Omental fat pad (tissue), 4 donors: Measurements from ENCODE around the gene RUNX3. TPM values are rescaled to one million over a fixed set of nuclear protein-coding genes. Genes with fewer than 3 reads are reported as not detected.

ENCODE experiments used
- ATAC-seq: fragments of 150-250 bp; one replicate; pipeline ENCODE4 v1.9.1; 2016; ENCODE audit warnings: mild to moderate bottlenecking, moderate library complexity; ENCODE audit not compliant: low FRiP score
- DNase-seq: peaks from one replicate; pipeline ENCODE4 v3.0.0-alpha.2; 2019; ENCODE audit warnings: low spot score
- CTCF ChIP-seq, 3 donors: fragments of 450-650 bp; IDR thresholded peaks; one replicate each; pipeline ENCODE4 v1.5.1; 2016 to 2017; ENCODE audit warnings: antibody characterized with exemption in 3 of 3, mild to moderate bottlenecking in 3 of 3, moderate library complexity in 2 of 3
- total RNA-seq, 4 donors: library from RNA; depleted of rRNA; stranded (reverse); fragments of >200 nt; gene quantifications; one replicate each; pipeline ENCODE4 v1.1.0, GENCODE V29; 2016

The RUNX3 gene
- total RNA-seq, 4 donors from 2014 or later = 1.6 to 6.7 (median 3.8) TPM

GRCh38 chr1:24915816-24916602, 14.1 kb downstream of the RUNX3 start:
- DNase-seq (no peak), ATAC-seq (no peak)
- no peak for TF ChIP-seq CTCF (IDR thresholded peaks at IDR 0.05)

GRCh38 chr1:24914226-24915069, 15.6 kb downstream of the RUNX3 start:
- no peak for DNase-seq
- ATAC-seq = no peak
- no peak for TF ChIP-seq CTCF (IDR thresholded peaks at IDR 0.05)

- DNase-seq = no peak
- no peak for TF ChIP-seq CTCF (IDR thresholded peaks at IDR 0.05)
- no peak for ATAC-seq
These were observed 16.4 kb downstream of the RUNX3 start for GRCh38 chr1:24913616-24914225.

- no peak for TF ChIP-seq CTCF (IDR thresholded peaks at IDR 0.05)
- no peak for ATAC-seq
These were observed 16.8 kb downstream of the RUNX3 start for GRCh38 chr1:24913274-24913604.

GRCh38 chr1:24912376-24913273, 17.5 kb downstream of the RUNX3 start:
- DNase-seq = no peak
- no peak for ATAC-seq
- no peak for TF ChIP-seq CTCF (IDR thresholded peaks at IDR 0.05)

More at GRCh38 chr1:24913274-24913604, 16.8 kb downstream of the RUNX3 start:
- DNase-seq = no peak

GRCh38 chr1:24911651-24912155, 18.4 kb downstream of the RUNX3 start:
- no peak for DNase-seq
- TF ChIP-seq CTCF (IDR thresholded peaks at IDR 0.05) = no peak
- no peak for ATAC-seq
